Thoracic aorta (tissue), 2 donors: ENCODE results near the gene SLC5A11. TPM values are rescaled to one million over a fixed set of nuclear protein-coding genes. Genes with fewer than 3 reads are reported as not detected.
"Not testable (repeated sequence)": the region's sequence is repeated elsewhere in the genome, so short reads cannot be mapped to it uniquely, and the experiment has no call there.

Experiments
- ATAC-seq: fragments of 150-250 bp; one replicate; pipeline ENCODE4 v1.8.0; 2017; ENCODE audit warnings: low read depth; ENCODE audit not compliant: insufficient number of reproducible peaks, low FRiP score
- DNase-seq: peaks from one replicate; pipeline ENCODE4 v3.0.0-alpha.2; 2020; ENCODE audit warnings: low spot score
- H3K27ac ChIP-seq, 2 donors: fragments of 200-600 bp; sonication (generic); 1 replicate in 1 of 2; 2 replicates in 1 of 2; pipeline ENCODE4 v1.5.1; 2016; ENCODE audit warnings: mild to moderate bottlenecking in 2 of 2, moderate library complexity in 2 of 2
- H3K27me3 ChIP-seq: fragments of 200-600 bp; sonication (generic); replicated peaks from 2 replicates; pipeline ENCODE4 v1.6.0; 2016; ENCODE audit warnings: mild to moderate bottlenecking; ENCODE audit not compliant: insufficient read depth
- H3K36me3 ChIP-seq: fragments of 200-600 bp; sonication (generic); one replicate; pipeline ENCODE4 v1.5.1; 2016
- H3K4me1 ChIP-seq, 2 donors: fragments of 200-600 bp; sonication (generic); 1 replicate in 1 of 2; 2 replicates in 1 of 2; pipeline versions ENCODE4 v1.5.1 to v1.6.0; 2016; ENCODE audit warnings: low read depth in 2 of 2, mild to moderate bottlenecking in 1 of 2; ENCODE audit not compliant: control insufficient read depth in 1 of 2
- H3K4me3 ChIP-seq: fragments of 200-600 bp; sonication (generic); 2 replicates; pipeline ENCODE4 v1.5.1; 2016; ENCODE audit warnings: mild to moderate bottlenecking
- H3K9me3 ChIP-seq: fragments of 200-600 bp; sonication (generic); 2 replicates; pipeline ENCODE4 v1.5.1; 2016
- total RNA-seq, 2 donors: library from RNA; depleted of rRNA; stranded (reverse); fragments of >200 nt; gene quantifications; one replicate each; pipeline versions ENCODE4 v1.1.0 to v1.2.3, GENCODE V29; 2016
- TF ChIP-seq, protein P1 (sequence below): fragments of 200-600 bp; sonication (generic); IDR thresholded peaks from one replicate; pipeline ENCODE4 v1.5.1; 2019; ENCODE audit warnings: antibody characterized with exemption

SLC5A11 gene
- total RNA-seq, 2 donors from 2014 or later, result 17.7 TPM; not detected in 1

DNA sequence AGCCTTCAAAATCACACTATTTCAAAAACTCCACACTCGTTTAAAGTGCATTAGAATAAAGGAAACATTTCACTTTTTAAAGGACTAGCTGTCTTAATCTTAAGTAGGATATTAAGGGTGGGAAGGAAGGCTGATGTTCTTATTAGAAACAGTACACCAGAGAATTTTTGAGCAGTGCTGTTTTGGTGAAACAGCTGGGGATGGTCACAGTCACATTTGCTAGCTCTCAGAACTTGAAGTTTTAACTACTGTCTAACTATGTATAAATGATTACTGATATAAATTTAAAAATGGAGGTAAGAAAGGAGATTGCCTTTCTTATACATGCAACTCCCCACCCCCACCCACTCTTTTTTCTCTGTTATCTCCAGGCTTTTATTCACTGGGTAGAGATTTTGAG, 38.5 kb upstream of the SLC5A11 start:
- TF ChIP-seq, protein P1, sequence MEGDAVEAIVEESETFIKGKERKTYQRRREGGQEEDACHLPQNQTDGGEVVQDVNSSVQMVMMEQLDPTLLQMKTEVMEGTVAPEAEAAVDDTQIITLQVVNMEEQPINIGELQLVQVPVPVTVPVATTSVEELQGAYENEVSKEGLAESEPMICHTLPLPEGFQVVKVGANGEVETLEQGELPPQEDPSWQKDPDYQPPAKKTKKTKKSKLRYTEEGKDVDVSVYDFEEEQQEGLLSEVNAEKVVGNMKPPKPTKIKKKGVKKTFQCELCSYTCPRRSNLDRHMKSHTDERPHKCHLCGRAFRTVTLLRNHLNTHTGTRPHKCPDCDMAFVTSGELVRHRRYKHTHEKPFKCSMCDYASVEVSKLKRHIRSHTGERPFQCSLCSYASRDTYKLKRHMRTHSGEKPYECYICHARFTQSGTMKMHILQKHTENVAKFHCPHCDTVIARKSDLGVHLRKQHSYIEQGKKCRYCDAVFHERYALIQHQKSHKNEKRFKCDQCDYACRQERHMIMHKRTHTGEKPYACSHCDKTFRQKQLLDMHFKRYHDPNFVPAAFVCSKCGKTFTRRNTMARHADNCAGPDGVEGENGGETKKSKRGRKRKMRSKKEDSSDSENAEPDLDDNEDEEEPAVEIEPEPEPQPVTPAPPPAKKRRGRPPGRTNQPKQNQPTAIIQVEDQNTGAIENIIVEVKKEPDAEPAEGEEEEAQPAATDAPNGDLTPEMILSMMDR, result no peak
- Histone ChIP-seq H3K27ac (no peak overlapping the region), H3K4me3 (no peak overlapping the region), H3K36me3 (peaks cover 59% of the 10 kb centered on the region), H3K4me1 (peaks cover 0 to 6% of the 10 kb centered on the region in 2 donors), H3K9me3 (no peaks in the 10 kb centered on the region), H3K27me3 (no peaks in the 10 kb centered on the region)
- DNase-seq (no peak), ATAC-seq (no peak)

DNA sequence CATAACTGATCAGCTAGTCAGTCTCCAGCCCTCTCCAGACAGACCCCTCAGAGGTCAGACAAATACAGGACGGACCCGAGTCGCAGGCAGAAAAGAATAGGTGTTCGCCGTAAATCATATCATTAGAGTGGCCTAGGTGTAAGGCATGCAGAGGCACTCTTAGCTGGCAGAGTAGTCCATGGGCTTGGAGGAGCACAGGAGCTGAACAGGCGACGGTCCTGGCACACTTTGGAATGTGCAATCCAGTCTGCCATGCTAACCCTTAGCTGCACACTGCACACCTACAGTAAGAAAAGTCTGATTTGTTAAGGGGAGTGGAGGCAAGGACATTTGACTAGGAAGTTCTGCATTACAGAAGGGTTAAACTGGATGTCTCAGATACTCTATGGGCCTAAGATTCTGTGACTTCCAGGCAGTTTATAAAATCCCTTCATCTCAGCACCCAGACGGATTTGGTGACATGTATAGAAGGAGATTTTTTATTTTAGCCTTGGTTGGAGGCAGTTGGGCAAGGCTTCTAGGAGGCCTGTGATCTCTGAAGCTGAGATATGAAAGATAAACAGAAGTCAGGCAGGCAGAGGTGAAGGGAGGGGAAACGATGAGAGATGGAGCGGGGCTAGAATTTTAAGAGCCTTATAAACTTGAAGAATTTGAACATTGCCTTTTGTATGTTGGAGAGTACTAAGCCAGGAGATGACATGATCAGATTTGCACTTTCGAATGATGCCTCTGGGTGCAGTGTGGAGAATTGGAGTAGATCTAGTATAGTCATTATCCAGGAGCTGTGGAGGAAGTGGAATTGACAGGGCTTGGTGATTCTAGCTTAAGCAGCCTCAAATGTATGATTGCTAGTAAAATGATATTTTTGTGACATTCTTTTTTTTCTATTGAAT, 34.6 kb upstream of the SLC5A11 start:
- Histone ChIP-seq H3K9me3 (no peaks in the 10 kb centered on the region), H3K36me3 (peaks cover 67% of the 10 kb centered on the region)

DNA sequence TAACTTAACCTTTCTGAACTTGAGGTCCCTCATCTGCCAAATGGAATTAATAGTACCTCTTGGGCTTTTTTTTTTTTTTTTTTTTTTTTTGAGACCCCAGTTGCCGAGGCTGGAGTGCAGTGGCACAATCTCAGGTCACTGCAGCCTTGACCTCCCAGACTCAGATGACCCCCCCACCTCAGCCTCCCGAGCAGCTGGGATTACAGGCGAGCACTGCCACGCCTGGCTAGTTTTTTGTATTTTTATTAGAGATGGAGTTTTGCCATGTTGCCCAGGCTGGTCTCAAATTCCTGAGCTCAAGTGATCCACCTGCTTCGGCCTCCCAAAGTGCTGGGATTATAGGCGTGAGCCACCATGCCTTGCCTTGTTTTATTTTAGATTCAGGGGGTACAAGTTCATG, 33.0 kb upstream of the SLC5A11 start:
- not testable (repeated sequence) for H3K27me3 ChIP-seq, H3K4me3 ChIP-seq, H3K27ac ChIP-seq, DNase-seq, ATAC-seq, H3K4me1 ChIP-seq, H3K9me3 ChIP-seq
- H3K36me3 ChIP-seq, result peaks cover 64% of the 10 kb centered on the region

More for the DNA sequence above, 34.6 kb upstream of the SLC5A11 start:
- H3K4me1 ChIP-seq, result peaks cover 0 to 6% of the 10 kb centered on the region in 2 donors
- TF ChIP-seq, protein P1, result no peak
- no peak overlapping the region for H3K4me3 ChIP-seq
- ATAC-seq, result no peak
- H3K27me3 ChIP-seq, result no peaks in the 10 kb centered on the region
- no peak for DNase-seq
- peak overlapping the region in 1 of 2 donors; percentile 21 for H3K27ac ChIP-seq

DNA sequence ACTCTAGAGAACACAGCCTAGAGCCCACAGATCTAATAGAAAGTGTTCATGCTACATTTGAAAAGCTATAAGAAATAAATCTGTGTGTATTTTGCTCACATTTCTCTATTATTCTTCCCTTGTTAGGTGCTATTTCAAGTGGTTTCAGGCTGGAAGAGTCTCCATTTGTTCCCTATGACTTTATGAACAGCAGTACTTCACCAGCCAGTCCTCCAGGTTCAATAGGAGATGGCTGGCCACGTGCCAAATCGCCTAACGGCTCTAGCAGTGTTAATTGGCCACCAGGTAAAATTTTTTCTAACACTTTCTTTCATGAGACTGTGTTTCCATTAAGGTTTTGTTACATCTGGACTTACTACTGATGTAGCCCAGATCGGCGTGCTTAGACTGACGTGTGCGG, 30.7 kb upstream of the SLC5A11 start:
- peaks cover 71% of the 10 kb centered on the region for H3K36me3 ChIP-seq
- no peaks in the 10 kb centered on the region for H3K27me3 ChIP-seq
- H3K9me3 ChIP-seq, result no peaks in the 10 kb centered on the region
- no peak overlapping the region for H3K27ac ChIP-seq
- no peak overlapping the region for H3K4me3 ChIP-seq
- ATAC-seq, result no peak
- TF ChIP-seq, protein P1, result no peak
- DNase-seq, result no peak
- H3K4me1 ChIP-seq, result peaks cover 0 to 11% of the 10 kb centered on the region in 2 donors

DNA sequence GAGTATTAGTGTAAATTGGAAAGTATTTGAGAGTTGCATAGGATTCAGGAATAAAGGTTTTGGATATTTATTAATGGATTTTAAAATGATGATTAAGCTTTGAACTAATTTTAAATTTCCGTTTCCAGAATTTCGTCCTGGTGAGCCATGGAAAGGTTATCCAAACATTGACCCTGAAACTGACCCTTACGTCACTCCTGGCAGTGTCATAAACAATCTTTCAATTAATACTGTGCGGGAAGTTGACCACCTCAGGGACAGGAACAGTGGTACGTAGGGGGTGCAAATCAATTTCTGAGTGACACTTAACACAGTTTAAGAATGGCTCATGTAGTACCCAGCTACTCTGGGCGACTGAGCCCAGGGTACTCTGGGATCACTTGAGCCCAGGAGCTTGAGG, 29.1 kb upstream of the SLC5A11 start:
- H3K9me3 ChIP-seq, result no peaks in the 10 kb centered on the region
- no peak for ATAC-seq
- TF ChIP-seq, protein P1, result no peak

More for the DNA sequence above, 29.1 kb upstream of the SLC5A11 start:
- no peak overlapping the region for H3K27ac ChIP-seq
- H3K4me3 ChIP-seq, result no peak overlapping the region
- DNase-seq, result no peak
- peaks cover 0 to 5% of the 10 kb centered on the region in 2 donors for H3K4me1 ChIP-seq
- H3K27me3 ChIP-seq, result no peaks in the 10 kb centered on the region
- H3K36me3 ChIP-seq, result peaks cover 77% of the 10 kb centered on the region
